HG03039 (cell line): ENCODE measurements around the gene CPNE4.
"Not testable (repeated sequence)": the region's sequence is repeated elsewhere in the genome, so short reads cannot be mapped to it uniquely, and the experiment has no call there.

Experiments used
- ATAC-seq: cut with Tn5 transposase; IDR thresholded peaks from one replicate; pipeline ENCODE4 v1.9.1; 2021; ENCODE audit warnings: mild to moderate bottlenecking, moderate library complexity; ENCODE audit not compliant: unreplicated experiment

CPNE4 gene

DNA sequence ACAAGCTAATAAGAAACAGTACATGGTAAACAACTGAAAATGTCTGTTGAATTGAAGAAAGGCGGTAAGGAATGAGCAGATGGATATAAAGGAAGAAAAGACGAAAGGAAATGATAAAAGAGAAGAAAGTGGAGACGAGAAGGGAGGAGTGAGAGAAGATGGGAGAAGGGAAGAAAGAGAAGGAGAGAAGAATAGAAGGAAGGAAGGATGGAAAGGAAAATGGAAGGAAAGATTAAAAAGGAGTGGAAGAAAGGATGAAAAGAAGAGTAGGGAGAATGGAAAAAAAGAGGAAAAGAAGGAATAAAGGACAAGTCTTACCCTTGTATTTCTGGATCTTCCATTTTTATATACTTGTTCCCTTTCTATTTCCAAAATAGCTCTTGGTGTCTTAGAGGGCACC is 17.7 kb downstream of the CPNE4 start:
- ATAC-seq = no peak

DNA sequence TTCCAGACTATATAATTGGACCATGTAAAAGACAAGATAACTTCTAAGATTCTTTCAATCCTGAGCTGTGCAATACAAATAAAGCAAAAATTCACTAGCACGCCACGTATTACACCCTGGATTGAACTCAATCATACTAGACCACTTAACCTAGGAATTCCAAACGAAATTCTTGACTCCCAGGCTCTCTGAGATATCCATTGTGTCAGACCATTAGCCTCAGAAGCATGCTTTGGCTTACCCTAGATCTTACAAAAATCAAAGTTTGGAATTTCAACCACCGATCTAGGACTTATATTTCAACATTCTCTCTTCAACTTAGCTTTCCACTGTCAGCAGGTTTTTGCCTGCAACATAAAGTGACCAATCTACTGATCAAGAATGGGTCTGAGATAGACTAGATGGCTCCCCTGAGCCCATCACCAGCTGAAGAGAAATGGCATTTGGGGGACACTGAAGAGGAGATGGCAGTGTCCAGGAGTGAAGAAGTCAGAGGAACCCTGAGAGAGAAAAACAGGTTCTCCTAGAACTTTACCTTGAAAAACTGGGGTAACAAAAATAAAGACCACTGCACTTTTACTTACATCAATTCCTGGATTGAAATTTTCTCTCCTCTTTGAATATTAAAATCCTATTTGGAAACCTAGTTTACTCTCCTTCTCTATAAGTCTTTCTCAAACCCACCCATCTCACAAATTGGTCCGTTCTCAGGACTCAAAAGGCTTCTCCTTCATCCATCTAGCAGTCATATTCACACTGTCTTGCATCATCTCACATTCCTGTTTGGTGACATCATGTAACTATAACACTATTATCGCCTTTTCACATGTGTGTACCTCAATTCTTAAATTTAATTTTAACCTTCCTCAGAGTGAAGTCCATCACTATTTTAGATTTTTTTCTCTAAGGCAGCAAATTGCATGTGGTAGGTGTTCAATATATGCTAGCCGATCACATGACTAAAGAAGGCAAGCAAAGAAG is 18.5 kb downstream of the CPNE4 start:
- ATAC-seq = no peak

DNA sequence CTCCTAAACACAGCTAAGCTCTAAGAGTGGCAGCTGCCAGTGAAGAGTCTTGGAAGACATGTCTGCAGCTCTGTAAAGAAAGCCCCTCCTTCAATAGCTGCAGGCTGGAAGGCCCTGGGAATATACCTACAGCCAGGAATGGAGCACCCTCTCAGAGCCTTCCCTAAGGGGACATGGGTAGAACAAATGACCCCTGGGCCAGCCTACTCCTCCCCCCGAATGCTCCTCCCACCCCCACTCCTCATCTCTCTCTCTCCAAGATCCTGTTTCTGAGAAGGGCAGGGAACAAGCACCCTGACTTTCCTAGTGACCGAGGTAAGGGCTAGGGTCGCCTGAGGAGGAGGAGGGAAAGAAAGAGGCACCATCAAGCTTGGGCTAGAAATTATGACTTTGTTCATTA is 20.7 kb downstream of the CPNE4 start:
- ATAC-seq = no peak

DNA sequence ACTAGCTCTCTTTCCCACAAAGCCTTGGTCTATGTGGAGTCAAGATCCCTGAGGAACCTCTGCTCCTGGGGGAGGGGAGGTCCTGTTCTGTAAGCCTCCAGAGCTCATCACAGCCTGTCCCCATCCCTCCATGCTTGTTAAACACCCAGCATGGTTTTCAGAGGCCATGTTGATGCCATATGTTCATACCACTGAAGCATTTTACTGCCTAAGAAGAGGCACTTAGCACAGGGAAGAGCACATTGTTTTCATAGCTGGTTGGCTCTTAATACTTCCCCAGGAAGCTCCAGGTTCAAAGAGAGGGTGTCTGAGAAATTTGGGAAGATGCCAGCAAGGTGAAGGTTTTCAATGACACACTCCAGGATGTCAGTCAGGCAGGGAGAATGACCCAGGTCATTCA is 25.6 kb downstream of the CPNE4 start:
- no peak for ATAC-seq

DNA sequence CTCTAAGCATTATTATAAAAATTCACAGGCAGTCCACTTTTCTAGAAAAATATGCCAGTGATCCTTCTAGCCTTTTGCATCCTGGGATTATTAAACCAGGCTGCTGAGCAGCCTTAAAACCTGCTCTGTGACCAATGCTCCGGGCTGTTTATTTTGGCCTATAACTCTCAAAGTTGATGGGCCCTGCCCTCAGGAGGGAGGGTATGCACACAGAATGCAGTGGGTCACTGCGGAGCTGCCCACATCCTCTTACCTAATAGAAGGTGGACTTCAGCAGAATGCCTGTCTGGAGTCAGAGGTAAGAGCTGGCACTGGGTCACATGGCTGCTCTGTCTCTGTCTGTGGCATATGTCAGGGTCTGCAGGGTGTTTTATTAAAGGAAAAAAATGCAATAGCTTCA is 26.0 kb downstream of the CPNE4 start:
- ATAC-seq = no peak

DNA sequence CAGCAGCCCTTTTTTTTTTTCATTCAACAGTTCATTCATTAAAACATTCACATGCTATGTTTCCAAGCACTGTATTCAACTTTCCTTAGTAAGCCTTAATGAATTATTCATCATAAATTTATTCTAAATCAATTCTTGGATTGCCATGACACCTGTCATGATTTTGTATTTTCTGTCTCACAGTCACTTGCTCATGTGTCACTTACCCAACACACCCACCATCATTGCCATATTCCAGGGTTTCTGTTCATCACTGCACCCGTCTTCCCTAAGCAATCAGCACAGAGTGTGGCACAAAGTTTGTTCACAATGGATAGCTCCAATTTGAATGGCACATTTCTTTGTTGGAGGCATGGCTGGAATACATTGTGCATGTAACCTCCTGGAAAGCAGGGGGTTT is 27.2 kb downstream of the CPNE4 start:
- no peak for ATAC-seq

DNA sequence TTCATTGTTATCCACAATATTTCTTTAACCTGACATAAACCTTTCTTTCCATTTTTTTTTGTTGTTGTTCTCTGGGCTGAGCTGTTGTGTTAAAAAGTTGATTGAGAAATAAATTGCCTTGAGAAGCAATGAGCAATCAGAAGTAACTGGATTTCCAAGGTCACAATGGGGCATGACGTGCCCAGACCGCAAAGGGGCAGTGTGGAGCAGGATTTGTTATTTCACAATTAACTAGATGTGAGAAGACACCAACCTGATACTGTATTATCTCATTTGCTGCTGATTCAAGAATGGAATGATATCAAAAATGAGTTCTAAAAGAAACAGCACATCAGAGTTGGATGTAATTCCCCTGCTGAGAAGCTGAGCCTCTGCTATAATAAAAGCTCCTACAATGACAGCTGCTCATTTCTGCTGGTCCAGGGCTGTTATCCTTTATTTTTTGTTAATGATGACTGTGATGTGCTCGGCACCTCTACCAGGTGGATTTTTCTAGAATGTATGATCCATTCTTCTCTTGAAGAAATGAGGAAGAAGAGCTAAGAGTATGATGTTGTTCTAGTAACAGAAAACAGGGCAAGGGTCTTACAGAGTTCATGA is 28.1 kb downstream of the CPNE4 start:
- no peak for ATAC-seq

DNA sequence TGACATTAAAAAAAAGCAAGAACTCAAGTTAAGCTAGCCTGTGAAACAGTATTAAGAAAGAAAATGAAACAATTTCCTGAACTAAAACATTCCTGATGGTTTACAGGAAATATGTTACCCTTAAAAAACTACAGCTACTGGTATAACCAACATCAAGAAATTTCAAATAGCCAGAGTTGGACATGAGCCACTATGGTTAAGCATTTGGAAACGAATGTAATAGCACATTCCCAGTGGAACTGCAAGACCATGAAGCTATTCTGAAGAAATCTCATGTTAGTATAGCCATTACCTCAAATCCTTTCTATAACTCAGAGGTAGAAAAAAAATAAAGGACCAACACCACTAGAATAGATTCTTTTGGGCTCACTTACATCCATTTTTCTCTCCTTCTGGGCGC is 30.2 kb downstream of the CPNE4 start:
- no peak for ATAC-seq

DNA sequence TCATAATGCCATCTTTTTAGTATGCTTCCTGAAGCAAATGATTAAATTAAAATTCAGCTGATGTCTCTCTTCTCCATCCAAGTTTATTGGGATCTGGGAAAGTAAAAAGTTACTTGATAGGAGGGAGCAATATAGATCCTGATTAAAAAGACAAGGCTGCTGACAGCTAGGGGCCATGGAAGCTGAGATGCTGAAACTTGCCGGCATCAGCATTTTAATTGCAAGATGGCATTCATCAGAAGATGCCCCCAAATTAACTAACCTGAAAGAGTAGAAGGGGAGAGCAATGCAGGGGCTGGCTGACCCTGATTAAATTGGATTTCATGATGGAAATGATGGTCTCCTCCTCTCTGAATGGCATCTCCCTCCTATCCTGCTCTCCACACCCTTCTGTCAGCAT is 31.1 kb downstream of the CPNE4 start:
- ATAC-seq = no peak

DNA sequence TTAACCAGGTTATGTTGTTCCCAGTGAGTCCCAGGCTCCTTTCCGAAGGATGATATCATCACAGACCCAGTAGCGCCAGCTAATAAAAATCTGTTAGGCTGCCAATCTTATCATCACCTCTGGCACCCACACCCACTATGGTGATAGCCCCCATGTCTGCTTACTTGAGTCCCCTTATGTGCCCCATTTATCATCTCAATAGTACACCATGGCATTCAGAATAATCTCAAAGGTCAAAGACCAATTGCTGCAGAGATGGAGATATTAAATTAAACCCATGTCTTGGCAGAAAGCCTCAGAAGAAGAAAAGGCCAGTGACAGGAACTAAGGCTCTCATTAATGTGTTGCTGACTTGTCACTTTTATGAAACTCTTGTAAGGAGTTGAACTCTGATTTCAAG is 32.8 kb downstream of the CPNE4 start:
- no peak for ATAC-seq

DNA sequence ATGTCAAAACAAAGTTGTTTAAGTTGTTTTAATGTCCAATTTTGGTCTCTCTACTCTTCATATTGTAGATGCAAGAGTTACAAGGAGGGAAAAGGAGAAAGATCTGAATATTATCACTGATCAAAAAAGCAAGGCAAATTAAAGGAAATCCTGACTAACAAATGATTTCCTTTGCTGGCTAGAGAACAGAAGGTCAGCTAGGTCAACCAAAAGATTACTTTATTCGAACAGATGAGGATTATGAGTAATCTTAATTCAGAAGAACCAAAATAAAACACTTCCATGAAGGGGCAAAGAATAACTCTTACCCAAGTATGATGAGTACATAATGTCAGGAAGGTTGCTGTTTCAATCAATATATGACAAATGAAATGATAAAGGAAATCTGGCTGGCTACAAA is 33.8 kb downstream of the CPNE4 start:
- no peak for ATAC-seq

DNA sequence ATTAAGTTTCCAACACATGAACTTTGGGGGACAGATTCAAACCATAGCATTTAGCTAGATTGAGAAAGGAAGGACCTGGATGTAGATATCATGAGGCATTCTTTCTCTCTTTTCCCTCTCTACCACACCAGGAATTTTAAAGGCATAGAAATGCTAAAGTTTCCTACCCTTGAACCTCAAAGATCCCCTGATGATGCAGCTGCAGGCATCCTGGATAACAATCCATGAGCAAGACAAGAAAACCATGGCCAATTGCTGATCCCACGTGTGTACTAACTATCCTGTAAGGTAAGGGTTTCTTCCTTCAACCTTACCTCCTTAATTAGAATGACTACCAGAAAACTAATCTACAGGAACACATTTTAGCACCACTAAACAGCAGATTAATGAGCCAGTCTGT is 36.8 kb downstream of the CPNE4 start:
- no peak for ATAC-seq

DNA sequence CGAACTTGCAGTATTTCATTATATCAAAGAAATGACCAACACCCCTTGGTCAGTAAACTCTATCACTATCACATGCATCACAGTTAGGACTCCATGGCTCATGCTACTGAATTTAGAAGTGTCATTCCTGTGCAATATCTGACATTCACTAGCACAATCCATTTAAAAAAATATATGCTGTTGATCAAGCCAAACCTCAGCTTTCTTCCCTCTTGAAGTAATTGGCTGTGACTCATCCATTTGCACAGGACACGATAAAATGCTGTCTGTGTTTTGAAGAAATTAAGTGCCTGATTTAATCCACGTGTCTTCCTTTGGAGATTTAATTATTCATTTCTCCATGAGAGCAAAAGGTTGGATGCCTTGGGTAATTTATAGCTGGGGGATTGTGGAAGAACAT is 38.9 kb downstream of the CPNE4 start:
- ATAC-seq = no peak

DNA sequence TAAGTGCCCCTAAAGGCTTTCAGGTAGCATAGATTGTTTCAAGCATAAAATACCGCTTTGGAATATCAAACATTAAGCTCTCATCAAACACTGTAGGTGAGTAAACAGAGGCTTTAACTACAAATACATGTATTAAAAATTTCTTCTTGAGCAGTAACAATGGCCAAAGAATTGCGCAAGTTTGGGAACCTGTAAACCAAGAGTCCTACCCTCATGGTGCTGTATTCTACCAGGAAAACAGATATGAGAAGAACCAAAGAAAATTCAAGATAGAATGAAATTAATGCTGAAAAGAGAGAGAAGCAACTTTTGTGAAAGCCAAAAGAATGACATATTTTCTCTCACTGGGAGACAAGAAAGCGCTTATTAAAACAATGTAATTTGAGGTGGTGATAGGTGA is 45.5 kb downstream of the CPNE4 start:
- no peak for ATAC-seq

DNA sequence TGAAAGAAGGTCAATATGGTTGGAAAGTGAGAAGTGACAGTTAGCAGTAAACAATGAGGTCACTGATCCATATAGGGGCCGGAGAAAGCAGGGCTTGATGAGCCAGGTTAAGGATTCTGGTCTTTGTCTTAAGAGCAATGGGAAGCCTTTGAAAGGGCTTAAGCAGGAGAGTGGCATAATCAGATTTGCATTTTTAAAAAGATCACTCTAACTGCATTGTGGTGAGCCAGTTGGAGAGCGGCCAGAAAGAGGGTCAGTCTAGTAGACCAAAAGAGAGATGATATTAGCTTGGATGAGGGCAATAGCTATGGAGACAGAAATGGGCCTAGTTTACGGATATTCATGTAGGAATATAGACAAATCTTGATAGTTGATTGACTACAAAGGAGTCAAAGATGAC is 46.6 kb downstream of the CPNE4 start:
- ATAC-seq = no peak

DNA sequence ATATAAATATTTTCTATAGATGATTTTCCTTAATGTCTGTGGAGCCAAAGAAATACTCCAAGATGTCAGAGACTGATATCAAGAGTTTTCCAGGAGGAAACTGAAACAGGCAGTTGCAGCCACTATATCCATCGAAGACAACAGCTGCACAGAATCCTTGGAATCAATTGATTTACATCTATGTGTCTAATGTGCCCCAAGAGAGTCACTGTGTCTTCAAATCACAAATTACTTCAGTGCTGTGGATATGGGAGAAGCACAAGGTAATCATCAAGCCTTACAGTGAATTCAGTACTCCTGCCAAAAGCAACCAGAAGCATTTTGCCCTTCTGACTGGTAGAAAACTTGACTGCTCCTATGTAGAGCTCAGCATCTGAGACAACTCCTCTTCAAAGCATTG is 51.1 kb downstream of the CPNE4 start:
- ATAC-seq = no peak

DNA sequence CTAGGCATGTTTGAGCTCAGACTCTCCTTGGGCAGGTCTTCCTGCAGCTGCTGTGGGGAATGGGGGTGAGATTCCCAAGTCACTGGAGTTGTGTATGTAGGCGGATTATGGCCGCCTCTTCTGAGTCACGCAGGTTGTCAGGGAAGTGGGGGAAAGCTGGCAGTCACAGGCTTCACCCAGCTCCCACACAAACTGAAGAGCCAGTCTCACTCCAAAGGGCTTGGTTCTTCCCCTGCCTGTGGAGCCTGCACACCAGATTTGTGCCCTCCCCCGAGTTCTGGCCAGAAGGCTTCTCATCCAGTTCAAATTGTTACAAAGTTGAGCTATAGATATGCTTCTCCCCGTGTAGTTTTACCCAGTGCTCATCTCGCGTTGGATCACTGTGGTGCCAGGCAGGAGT is 53.5 kb downstream of the CPNE4 start:
- no peak for ATAC-seq

DNA sequence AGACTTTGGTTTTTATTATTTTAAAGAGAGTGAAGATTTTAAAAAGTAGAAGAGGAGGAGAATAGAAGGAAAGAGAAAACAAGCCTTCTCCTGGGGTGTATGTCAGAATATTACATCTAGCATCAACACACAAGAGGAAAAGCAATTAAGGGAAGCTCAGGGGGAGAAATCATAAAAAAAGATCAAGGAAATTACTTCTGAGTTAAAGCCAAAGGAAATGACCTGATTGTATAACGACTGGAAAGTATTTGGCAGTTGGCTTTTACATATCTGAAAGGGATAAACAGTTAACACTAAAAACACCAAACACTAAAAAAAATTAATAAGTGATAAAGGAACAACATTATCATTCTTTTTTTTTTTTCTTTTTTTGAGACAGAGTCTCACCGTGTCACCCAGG is 58.4 kb downstream of the CPNE4 start:
- ATAC-seq = no peak

DNA sequence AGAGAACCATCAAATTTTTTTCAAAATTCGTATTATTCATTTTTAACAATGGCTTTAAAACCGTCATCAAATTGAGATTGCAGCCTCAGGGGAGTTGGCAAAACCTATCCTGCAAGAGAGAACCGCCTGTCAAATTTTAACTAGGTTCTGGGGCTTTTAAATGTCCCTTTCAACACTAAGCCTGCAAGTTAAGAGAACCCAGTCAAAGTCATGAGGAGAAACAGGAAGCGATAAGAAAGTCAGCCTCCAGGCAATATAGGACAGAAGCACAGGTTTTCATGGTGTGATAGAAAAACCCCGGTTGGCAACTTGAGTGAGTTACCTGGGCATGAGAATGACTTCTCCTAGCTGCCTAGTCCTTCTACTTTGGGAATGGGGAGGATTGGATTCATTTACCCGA is 59.8 kb downstream of the CPNE4 start:
- no peak for ATAC-seq

DNA sequence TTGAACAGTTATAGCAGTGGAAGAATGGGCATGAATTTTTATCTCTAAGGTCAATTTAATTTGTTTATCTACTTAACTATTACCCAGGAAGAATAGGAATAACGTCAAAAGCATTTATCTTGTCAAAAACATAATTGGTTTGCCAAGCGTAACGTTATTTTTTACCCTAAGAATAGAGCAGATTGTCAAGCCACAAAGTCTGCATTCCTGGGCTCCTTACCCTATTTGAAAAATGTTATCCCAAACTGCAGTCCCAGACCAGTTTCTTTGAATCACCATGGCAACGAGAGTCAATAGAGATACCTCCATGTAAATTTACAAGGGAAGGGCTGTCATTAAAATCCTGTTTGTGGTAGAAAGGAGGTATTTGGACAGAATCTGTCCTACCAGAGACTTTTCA is 61.1 kb downstream of the CPNE4 start:
- no peak for ATAC-seq

DNA sequence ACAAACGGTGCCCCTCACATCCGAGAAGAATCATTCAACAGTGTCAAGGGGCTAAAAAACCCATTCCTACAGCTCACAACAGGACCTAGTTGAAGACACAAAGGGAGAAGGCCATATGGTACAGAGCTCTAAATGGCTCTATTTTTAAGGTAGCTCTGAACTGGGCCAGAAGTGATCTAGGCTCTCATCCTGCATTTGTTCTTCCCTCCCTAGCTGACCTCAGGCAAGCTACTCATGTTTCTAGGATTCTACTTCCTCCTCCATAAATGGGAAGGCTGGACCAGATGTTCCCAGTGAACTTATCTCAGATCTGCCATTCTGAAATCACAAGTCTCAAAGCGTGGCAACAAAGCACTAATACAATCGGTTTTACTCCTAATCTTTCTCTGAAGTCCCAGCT is 62.3 kb downstream of the CPNE4 start:
- ATAC-seq = no peak

DNA sequence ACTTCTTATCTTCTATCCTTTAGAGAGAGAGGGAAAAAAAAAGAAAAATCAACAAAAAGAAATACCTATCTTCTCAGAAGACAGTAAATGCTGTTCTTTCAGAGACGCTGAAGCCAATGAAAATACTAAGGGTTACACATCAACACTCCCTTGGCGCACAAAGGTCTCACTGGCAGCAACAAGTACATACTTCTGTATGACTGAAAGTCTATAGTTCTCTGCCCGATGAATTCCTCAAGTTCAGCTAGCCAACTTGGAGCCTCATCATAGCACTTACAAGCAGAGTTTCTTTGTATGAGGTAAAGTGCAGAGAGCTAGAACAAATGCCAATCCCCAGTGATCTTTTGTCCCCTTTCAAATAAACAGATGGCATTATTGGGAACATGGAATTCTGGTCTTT is 62.7 kb downstream of the CPNE4 start:
- ATAC-seq = no peak

DNA sequence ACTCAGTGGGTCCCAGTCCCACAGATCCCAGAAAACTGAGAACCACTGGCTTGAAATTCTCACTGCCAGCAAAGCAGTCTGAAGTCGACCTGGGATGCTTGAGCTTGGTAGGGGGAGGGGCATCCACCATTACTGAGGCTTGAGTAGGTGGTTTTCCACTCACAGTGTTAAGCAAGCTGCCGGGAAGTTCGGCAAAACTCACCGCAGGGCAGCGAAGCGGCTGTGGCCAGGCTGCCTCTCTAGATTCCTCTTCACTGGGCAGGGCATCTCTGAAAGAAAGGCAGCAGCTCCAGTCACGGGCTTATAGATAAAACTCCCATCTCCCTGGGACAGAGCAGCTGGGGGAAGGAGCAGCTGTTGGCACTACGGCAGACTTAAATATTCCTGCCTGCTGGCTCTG is 71.4 kb downstream of the CPNE4 start:
- ATAC-seq = not testable (repeated sequence)
